Panc1 (cell line): ENCODE results near the gene ZNF785.

Source experiments
- POLR2AphosphoS5 ChIP-seq: IDR thresholded peaks from 2 replicates; pipeline ENCODE4 v1.6.1; 2012; ENCODE audit warnings: mild to moderate bottlenecking, low read depth, low read length, moderate library complexity
- TF ChIP-seq, protein P1 (sequence below): fragments of 450-650 bp; IDR thresholded peaks from 2 replicates; pipeline ENCODE4 v1.5.1; 2017; ENCODE audit warnings: mild to moderate bottlenecking
- TF ChIP-seq, protein P2 (sequence below), 2 experiments: IDR thresholded peaks; 2 replicates each; pipeline ENCODE4 v1.6.1; 2011 to 2012; ENCODE audit warnings: low read depth in 2 of 2, control low read depth in 1 of 2, low read length in 1 of 2, mild to moderate bottlenecking in 1 of 2, moderate library complexity in 1 of 2; ENCODE audit not compliant: insufficient read depth in 1 of 2

DNA sequence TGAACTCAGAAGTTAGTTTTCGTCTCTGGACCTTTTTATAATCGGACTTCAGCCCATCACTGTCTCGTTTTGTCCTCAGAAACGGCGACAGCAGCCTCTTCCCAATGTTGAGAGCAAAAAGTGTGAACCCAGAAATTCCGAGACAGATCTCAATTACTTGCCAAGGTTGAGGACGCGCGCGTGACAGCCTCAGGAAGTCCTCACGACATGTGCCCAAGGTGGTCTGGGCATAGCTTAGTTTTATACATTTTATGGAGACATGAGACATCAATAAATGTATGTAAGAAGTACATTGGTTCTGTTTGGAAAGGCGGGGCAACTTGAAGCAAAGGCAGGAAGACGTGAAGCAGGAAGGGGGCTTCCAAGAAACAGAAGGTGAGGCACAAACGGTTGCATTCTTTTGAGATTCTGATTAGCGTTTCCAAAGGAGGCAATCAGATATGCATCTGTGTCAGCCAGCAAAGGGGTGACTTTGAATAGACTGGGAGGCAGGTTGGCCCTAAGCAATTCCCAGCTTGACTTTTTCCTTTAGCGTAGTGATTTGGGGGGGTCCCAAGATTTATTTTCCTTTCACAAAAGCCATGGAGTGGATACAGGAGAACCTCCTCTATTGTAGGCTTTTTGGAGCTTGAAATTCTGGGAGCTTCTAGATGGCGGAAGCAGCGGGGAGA lies 50.3 kb downstream of the ZNF785 start:
- TF ChIP-seq, protein P1, sequence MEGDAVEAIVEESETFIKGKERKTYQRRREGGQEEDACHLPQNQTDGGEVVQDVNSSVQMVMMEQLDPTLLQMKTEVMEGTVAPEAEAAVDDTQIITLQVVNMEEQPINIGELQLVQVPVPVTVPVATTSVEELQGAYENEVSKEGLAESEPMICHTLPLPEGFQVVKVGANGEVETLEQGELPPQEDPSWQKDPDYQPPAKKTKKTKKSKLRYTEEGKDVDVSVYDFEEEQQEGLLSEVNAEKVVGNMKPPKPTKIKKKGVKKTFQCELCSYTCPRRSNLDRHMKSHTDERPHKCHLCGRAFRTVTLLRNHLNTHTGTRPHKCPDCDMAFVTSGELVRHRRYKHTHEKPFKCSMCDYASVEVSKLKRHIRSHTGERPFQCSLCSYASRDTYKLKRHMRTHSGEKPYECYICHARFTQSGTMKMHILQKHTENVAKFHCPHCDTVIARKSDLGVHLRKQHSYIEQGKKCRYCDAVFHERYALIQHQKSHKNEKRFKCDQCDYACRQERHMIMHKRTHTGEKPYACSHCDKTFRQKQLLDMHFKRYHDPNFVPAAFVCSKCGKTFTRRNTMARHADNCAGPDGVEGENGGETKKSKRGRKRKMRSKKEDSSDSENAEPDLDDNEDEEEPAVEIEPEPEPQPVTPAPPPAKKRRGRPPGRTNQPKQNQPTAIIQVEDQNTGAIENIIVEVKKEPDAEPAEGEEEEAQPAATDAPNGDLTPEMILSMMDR, result no peak
- TF ChIP-seq, protein P2, sequence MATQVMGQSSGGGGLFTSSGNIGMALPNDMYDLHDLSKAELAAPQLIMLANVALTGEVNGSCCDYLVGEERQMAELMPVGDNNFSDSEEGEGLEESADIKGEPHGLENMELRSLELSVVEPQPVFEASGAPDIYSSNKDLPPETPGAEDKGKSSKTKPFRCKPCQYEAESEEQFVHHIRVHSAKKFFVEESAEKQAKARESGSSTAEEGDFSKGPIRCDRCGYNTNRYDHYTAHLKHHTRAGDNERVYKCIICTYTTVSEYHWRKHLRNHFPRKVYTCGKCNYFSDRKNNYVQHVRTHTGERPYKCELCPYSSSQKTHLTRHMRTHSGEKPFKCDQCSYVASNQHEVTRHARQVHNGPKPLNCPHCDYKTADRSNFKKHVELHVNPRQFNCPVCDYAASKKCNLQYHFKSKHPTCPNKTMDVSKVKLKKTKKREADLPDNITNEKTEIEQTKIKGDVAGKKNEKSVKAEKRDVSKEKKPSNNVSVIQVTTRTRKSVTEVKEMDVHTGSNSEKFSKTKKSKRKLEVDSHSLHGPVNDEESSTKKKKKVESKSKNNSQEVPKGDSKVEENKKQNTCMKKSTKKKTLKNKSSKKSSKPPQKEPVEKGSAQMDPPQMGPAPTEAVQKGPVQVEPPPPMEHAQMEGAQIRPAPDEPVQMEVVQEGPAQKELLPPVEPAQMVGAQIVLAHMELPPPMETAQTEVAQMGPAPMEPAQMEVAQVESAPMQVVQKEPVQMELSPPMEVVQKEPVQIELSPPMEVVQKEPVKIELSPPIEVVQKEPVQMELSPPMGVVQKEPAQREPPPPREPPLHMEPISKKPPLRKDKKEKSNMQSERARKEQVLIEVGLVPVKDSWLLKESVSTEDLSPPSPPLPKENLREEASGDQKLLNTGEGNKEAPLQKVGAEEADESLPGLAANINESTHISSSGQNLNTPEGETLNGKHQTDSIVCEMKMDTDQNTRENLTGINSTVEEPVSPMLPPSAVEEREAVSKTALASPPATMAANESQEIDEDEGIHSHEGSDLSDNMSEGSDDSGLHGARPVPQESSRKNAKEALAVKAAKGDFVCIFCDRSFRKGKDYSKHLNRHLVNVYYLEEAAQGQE (IDR thresholded peaks at IDR 0.05; ENCODE audit: insufficient read depth in 1 of 2, low read depth in 2 of 2, low read length in 1 of 2), result no peak
- no peak for TF ChIP-seq POLR2AphosphoS5
